Endodermal cell (in vitro differentiated cells): ENCODE measurements around the gene LYSMD3. TPM values are rescaled to one million over a fixed set of nuclear protein-coding genes. Genes with fewer than 3 reads are reported as not detected.
A peak's percentile ranks its signal among the peaks of the same experiment; 100 is the strongest.

Experiments used
- DNase-seq: peaks from one replicate; pipeline ENCODE4 v3.0.0-alpha.2; 2017
- H3K27ac ChIP-seq: 2 replicates; pipeline ENCODE4 v1.5.1; 2013; ENCODE audit warnings: mild to moderate bottlenecking, low read depth, low read length, moderate library complexity
- H3K27me3 ChIP-seq: 2 replicates; pipeline ENCODE4 v1.6.1; 2013; ENCODE audit warnings: mild to moderate bottlenecking, low read length, moderate library complexity; ENCODE audit not compliant: insufficient read depth, control insufficient read depth, poor library complexity, severe bottlenecking
- H3K36me3 ChIP-seq: 2 replicates; pipeline ENCODE4 v1.7.0; 2013; ENCODE audit warnings: mild to moderate bottlenecking, low read length, moderate library complexity; ENCODE audit not compliant: control insufficient read depth, insufficient read depth
- H3K4me1 ChIP-seq: one replicate; pipeline ENCODE4 v1.7.0; 2013; ENCODE audit warnings: low read length; ENCODE audit not compliant: control insufficient read depth, insufficient read depth
- H3K4me3 ChIP-seq: 2 replicates; pipeline ENCODE4 v1.5.1; 2013; ENCODE audit warnings: mild to moderate bottlenecking, low read length, moderate library complexity
- H3K9ac ChIP-seq: 2 replicates; pipeline ENCODE4 v1.6.1; 2013; ENCODE audit warnings: mild to moderate bottlenecking, low read length, moderate library complexity; ENCODE audit not compliant: poor library complexity, severe bottlenecking; ENCODE audit errors: extremely low read depth
- H3K9me3 ChIP-seq: 2 replicates; pipeline ENCODE4 v1.6.1; 2013; ENCODE audit warnings: mild to moderate bottlenecking, low read length, moderate library complexity; ENCODE audit not compliant: control insufficient read depth
- H3K27ac Mint-ChIP-seq: 2 replicates; pipeline ENCODE4 v1.8.0; 2020; ENCODE audit warnings: mixed read lengths
- H3K27me3 Mint-ChIP-seq: 2 replicates; pipeline ENCODE4 v1.8.0; 2021; ENCODE audit warnings: mild to moderate bottlenecking, mixed read lengths; ENCODE audit not compliant: insufficient read depth
- H3K36me3 Mint-ChIP-seq: 2 replicates; pipeline ENCODE4 v1.8.0; 2020; ENCODE audit warnings: low read depth, mixed read lengths
- H3K4me1 Mint-ChIP-seq: 2 replicates; pipeline ENCODE4 v1.8.0; 2020; ENCODE audit warnings: mixed read lengths
- H3K4me3 Mint-ChIP-seq: 2 replicates; pipeline ENCODE4 v1.8.0; 2020; ENCODE audit warnings: mild to moderate bottlenecking, moderate library complexity, mixed read lengths
- H3K9me3 Mint-ChIP-seq: 2 replicates; pipeline ENCODE4 v1.8.0; 2020; ENCODE audit warnings: mild to moderate bottlenecking, mixed read lengths
- WGBS, 2 experiments: methylation state at CpG; one replicate each; pipeline versions ENCODE4 v1.1.5 to v1.1.7; 2013; ENCODE audit warnings: missing lambda C conversion rate in 2 of 2, mixed read lengths in 1 of 2; ENCODE audit not compliant: insufficient coverage in 1 of 2, insufficient read length in 1 of 2; 5-methylcytosine and 5-hydroxymethylcytosine counted together
- total RNA-seq, 2 donors: library from RNA; stranded (reverse); fragmentation: NEBNext Ultra II Directional in 1 of 2; extraction: Animal tissue kit (Norgen Biotek cat#: 25700) in 1 of 2; gene quantifications; 2 replicates in 1 of 2; 3 replicates in 1 of 2; pipeline ENCODE4 v1.2.1, GENCODE V29; 2021
- TF ChIP-seq, protein P1 (sequence below): fragments of 200-600 bp; sonication (generic); conservative IDR thresholded peaks from 2 replicates; pipeline ENCODE4 v1.5.0; 2021; ENCODE audit warnings: antibody characterized with exemption, mild to moderate bottlenecking

LYSMD3 gene
- total RNA-seq, 2 donors from 2014 or later, result 18.2 to 18.7 TPM

DNA sequence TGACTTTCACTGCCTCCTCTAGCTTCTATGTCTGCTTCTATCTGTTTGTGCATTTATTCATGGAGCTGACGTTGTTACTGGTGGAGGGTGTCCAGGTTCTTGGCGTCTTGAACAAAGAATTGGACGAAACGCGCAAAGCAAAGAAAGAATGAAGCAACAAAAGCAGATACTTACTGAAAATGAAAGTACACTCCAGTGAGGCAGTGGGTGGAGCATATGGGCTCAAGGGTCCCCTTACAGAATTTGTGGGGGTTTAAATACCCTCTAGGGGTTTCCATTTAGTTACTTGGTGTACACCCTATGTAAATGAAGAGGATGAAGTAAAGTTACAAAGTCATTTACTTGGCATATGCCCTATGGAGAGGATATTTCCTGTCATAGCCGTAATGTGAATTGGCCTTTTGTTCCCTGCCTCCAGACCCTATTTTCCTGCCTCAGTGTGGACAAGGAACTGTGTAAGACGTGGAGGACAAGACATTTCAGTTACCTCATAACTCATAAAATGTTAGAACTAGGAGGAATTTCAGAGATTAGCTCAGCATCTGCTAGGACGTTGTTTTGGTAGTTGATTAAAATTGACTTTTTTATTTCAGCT lies 51.7 kb downstream of the LYSMD3 start:
- Mint-ChIP-seq H3K27me3 (no peaks in the 10 kb centered on the region), H3K4me1 (peaks cover 28% of the 10 kb centered on the region), H3K9me3 (no peaks in the 10 kb centered on the region), H3K4me3 (no peak overlapping the region), H3K27ac (peak overlapping the region; percentile 16), H3K36me3 (no peaks in the 10 kb centered on the region)
- Histone ChIP-seq H3K9ac (no peak overlapping the region), H3K4me1 (peaks cover 3% of the 10 kb centered on the region), H3K36me3 (no peaks in the 10 kb centered on the region), H3K4me3 (no peak overlapping the region), H3K9me3 (no peaks in the 10 kb centered on the region), H3K27ac (no peak overlapping the region), H3K27me3 (no peaks in the 10 kb centered on the region)
- TF ChIP-seq, protein P1, sequence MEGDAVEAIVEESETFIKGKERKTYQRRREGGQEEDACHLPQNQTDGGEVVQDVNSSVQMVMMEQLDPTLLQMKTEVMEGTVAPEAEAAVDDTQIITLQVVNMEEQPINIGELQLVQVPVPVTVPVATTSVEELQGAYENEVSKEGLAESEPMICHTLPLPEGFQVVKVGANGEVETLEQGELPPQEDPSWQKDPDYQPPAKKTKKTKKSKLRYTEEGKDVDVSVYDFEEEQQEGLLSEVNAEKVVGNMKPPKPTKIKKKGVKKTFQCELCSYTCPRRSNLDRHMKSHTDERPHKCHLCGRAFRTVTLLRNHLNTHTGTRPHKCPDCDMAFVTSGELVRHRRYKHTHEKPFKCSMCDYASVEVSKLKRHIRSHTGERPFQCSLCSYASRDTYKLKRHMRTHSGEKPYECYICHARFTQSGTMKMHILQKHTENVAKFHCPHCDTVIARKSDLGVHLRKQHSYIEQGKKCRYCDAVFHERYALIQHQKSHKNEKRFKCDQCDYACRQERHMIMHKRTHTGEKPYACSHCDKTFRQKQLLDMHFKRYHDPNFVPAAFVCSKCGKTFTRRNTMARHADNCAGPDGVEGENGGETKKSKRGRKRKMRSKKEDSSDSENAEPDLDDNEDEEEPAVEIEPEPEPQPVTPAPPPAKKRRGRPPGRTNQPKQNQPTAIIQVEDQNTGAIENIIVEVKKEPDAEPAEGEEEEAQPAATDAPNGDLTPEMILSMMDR, result no peak
- no peak for DNase-seq
- 86 to 91% methylated on average over 4 to 8 of the region's 8 CpGs for WGBS, 2 experiments

DNA sequence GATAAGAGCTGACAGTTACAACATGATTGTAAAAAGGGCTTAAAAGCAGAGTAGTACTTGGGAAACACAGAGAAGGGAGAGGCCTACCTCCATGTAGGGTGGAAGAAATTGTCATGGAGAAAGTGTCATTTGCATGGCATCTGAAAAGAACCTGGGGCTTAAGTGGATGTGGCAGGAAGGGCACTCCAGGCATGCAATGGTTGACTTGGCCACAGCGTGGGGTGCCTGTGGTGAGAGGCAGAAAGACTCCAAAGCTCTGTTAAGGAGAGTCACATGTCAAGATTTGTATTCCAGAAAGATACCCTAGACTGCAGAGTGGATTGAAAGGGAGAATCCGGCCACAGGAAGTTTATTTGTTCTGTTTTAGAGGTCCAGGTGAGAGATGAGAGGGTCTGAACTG lies 52.3 kb downstream of the LYSMD3 start:
- peak overlapping the region; percentile 5 for H3K4me3 Mint-ChIP-seq
- H3K27me3 ChIP-seq, result no peaks in the 10 kb centered on the region

DNA sequence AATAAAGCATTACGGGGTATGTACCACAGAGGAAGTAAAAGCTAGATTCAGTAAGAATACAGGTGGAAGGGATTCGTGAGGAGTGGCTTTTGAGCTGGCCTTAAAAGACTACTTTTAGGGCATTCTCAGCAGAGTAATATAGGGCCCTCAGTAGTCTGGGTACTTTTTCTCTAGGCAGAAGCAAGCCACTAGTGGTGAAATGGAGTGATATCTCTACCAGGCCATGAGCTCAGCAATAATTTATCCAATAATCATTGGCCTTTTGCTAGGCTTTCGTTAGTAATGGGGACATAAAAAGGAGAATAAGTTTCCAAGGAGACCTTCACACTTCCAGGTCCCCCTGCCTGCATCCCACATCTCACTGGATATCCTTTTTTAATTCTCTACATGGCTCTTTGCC lies 53.0 kb downstream of the LYSMD3 start:
- Mint-ChIP-seq H3K9me3 (no peaks in the 10 kb centered on the region), H3K36me3 (no peaks in the 10 kb centered on the region), H3K27me3 (no peaks in the 10 kb centered on the region), H3K4me3 (peak overlapping the region; percentile 85), H3K4me1 (peaks cover 33% of the 10 kb centered on the region), H3K27ac (no peak overlapping the region)
- Histone ChIP-seq H3K9me3 (no peaks in the 10 kb centered on the region), H3K27ac (no peak overlapping the region), H3K4me3 (peak overlapping the region; percentile 7), H3K36me3 (no peaks in the 10 kb centered on the region), H3K9ac (no peak overlapping the region), H3K27me3 (no peaks in the 10 kb centered on the region), H3K4me1 (peaks cover 7% of the 10 kb centered on the region)
- TF ChIP-seq, protein P1, result no peak
- DNase-seq, result no peak
- WGBS, 2 experiments, result 39 to 44% methylated on average over 2 to 3 of the region's 3 CpGs

More for the DNA sequence above, 52.3 kb downstream of the LYSMD3 start:
- 19% methylated on average over 2 of the region's 2 CpGs for WGBS, 2 experiments
- DNase-seq, result peak; percentile 86
- TF ChIP-seq, protein P1, result peak; percentile 36
- Histone ChIP-seq H3K27ac (no peak overlapping the region), H3K4me3 (no peak overlapping the region), H3K36me3 (no peaks in the 10 kb centered on the region), H3K4me1 (peaks cover 3% of the 10 kb centered on the region), H3K9ac (no peak overlapping the region), H3K9me3 (no peaks in the 10 kb centered on the region)
- H3K36me3 Mint-ChIP-seq, result no peaks in the 10 kb centered on the region
- peak overlapping the region; percentile 16 for H3K27ac Mint-ChIP-seq
- H3K27me3 Mint-ChIP-seq, result no peaks in the 10 kb centered on the region
- peaks cover 28% of the 10 kb centered on the region for H3K4me1 Mint-ChIP-seq
- no peaks in the 10 kb centered on the region for H3K9me3 Mint-ChIP-seq
